Activated CD4-positive, alpha-beta T cell treated with anti-CD3 and anti-CD28 coated beads, Interleukin-2, amount 10 ng/mL, durations not matched to agents 7 days and 5 days (primary cell): ENCODE results near the gene NT5C1B. TPM values are rescaled to one million over a fixed set of nuclear protein-coding genes. Genes with fewer than 3 reads are reported as not detected.

Source experiments
- CTCF ChIA-PET: fragments of 350-600 bp; sonication (Branson Sonifier 250); formaldehyde crosslinking; loops from one replicate; lab custom pipeline; 2021; ENCODE audit warnings: antibody characterized with exemption; lab: Charles Lee
- POLR2A ChIA-PET: fragments of 350-600 bp; sonication (Branson Sonifier 250); formaldehyde crosslinking; loops from one replicate; lab custom pipeline; 2021; ENCODE audit warnings: antibody characterized with exemption; lab: Charles Lee
- DNase-seq: peaks from one replicate; pipeline ENCODE4 v3.0.0-alpha.2; 2020
- H3K27ac Mint-ChIP-seq: one replicate; pipeline ENCODE4 v1.8.0; 2021; ENCODE audit warnings: mild to moderate bottlenecking, moderate library complexity, mixed read lengths
- H3K27me3 Mint-ChIP-seq: one replicate; pipeline ENCODE4 v1.8.0; 2021; ENCODE audit warnings: mixed read lengths
- H3K36me3 Mint-ChIP-seq: one replicate; pipeline ENCODE4 v1.8.0; 2021; ENCODE audit warnings: low read depth, mixed read lengths
- H3K4me1 Mint-ChIP-seq: one replicate; pipeline ENCODE4 v1.8.0; 2021; ENCODE audit warnings: mixed read lengths
- H3K4me3 Mint-ChIP-seq: one replicate; pipeline ENCODE4 v1.8.0; 2021; ENCODE audit warnings: mild to moderate bottlenecking, moderate library complexity, mixed read lengths
- H3K9me3 Mint-ChIP-seq: one replicate; pipeline ENCODE4 v1.8.0; 2021; ENCODE audit warnings: mixed read lengths
- total RNA-seq, 2 experiments: library from RNA; stranded (reverse); gene quantifications; one replicate each; pipeline ENCODE4 v1.2.3, GENCODE V29; 2021

The NT5C1B gene
- total RNA-seq, 2 experiments from 2014 or later: not detected

- no peak overlapping the region for H3K27ac Mint-ChIP-seq
- H3K27me3 Mint-ChIP-seq: peaks cover 5% of the 10 kb centered on the region
- no peaks in the 10 kb centered on the region for H3K36me3 Mint-ChIP-seq
- DNase-seq: no peak
- H3K4me1 Mint-ChIP-seq: no peaks in the 10 kb centered on the region
- CTCF ChIA-PET: interaction anchor here (0.6 kb wide), 1 partner anchor 18 kb away, joined by 3 read pairs; no protein-coding TSS in a partner anchor
- POLR2A ChIA-PET: no interaction called here
- H3K9me3 Mint-ChIP-seq: no peaks in the 10 kb centered on the region
- no peak overlapping the region for H3K4me3 Mint-ChIP-seq
Measured at GRCh38 chr2:18517386-18517785, 72.0 kb downstream of the NT5C1B start.

DNA sequence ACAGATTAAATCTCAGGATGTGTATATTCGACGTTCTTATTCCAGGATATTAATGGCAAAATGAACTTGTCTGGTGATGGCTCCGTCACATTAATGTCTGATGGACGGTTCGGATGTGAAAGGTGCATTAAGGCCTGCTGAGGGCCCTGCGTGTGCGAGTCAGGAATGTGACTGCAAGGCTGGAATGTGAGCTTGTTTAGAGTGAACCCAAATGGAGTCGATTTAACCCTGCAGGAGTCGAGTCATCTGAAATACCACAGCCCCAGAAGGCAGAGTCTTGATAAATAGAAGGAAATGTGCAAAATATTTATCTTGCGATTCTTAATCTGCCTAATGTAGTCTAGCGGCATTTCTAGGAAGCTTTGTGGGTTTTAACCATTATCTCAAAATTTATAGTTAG, 73.3 kb downstream of the NT5C1B start:
- no peak for DNase-seq
- POLR2A ChIA-PET: no interaction called here
- Mint-ChIP-seq H3K4me3 (no peak overlapping the region), H3K27ac (no peak overlapping the region), H3K36me3 (no peaks in the 10 kb centered on the region), H3K27me3 (peaks cover 7% of the 10 kb centered on the region), H3K4me1 (no peaks in the 10 kb centered on the region), H3K9me3 (no peaks in the 10 kb centered on the region)
- CTCF ChIA-PET: interaction anchor here (0.6 kb wide), 1 partner anchor 1314 kb away, joined by 4 read pairs; no protein-coding TSS in a partner anchor

DNA sequence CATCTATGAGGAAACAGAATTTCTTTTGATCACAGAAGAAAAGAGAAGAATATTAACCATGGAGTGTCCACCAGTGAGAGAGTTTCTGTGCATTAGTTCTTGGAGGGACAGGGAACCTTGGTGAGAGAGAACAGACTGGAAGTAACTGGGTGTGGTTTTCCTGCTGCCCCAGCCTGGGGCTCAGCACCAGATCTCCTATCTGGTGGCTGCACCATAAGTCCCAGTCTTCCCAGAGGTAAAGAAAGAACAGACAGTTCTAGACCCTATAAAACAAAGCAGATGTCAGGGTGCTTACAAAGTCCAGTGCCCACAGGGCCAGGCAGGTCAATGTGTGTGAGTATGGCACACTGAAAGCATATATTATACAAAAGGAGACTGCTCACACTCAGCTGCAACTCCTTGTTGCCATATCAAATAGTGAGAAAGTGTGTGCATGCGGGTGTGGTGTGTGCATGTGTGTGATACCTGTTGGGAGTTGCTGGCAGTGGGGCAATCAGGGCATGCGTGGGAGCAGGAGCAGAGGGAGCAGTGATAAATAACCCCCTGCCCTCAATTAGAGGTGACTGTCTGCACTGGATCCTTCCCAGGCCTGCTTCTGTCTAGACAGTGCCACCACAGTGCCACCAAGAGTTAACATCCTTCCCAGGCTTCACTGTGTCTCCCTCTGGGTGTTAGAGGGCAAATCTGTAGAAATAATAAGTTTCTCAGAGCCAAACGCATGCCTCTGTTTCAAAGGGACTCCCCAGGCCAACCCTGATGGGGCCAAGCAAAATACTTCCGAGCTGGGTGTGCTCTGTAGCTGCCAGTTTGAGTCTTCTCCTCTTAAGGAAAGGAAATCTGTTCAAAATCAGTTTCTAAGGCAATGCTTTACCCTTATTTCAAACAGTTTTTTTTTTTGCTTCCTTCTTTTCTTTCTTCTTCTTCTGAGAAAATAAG, 74.6 kb downstream of the NT5C1B start:
- Mint-ChIP-seq H3K4me1 (no peaks in the 10 kb centered on the region), H3K27ac (no peak overlapping the region), H3K9me3 (no peaks in the 10 kb centered on the region), H3K36me3 (no peaks in the 10 kb centered on the region), H3K27me3 (peaks cover 14% of the 10 kb centered on the region), H3K4me3 (no peak overlapping the region)
- CTCF ChIA-PET: interaction anchor here (0.7 kb wide), 1 partner anchor 15 kb away, joined by 3 read pairs; no protein-coding TSS in a partner anchor
- POLR2A ChIA-PET: no interaction called here
- no peak for DNase-seq

Other genes starting within 250 kb of the NT5C1B start
- gene RDH14, start 28.9 kb downstream of the NT5C1B start, total RNA-seq: 10 to 100 TPM; 13.3 to 15.2 TPM